DMS53 treated with DMSO at 0.1 percent for 48 hours (cell line): ENCODE data around the gene OAT.

Experiments
- DNase-seq: peaks from one replicate; lab custom pipeline; 2025; ENCODE audit not compliant: unreplicated experiment; lab: John Stamatoyannopoulos, UW

The OAT gene

GRCh38 chr10:124356701-124357560 lies 61.8 kb downstream of the OAT start:
- DNase-seq, result no peak

- peak; percentile 77 for DNase-seq
Observed at GRCh38 chr10:124354411-124355382, 64.0 kb downstream of the OAT start.

DNA sequence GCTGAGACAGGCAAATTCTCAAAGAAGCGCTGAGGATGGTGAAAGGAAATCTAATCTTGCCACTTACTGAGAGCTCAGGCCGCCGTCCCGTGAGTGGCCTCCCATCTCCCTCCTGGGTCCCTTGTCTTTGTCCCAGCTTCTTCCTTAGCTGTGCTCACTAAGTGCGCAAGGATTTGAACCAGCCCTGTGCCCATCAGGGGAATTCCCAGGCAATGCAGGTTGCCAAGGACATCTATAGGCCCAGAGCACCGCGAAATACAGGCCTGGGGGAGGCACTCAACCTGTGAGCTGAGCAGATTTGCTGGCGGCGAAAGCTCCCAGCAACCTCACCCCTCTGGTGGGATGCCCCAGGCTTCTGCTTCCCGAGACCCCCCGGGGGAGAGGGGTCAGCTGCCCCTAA lies 64.8 kb downstream of the OAT start:
- DNase-seq, result no peak

DNA sequence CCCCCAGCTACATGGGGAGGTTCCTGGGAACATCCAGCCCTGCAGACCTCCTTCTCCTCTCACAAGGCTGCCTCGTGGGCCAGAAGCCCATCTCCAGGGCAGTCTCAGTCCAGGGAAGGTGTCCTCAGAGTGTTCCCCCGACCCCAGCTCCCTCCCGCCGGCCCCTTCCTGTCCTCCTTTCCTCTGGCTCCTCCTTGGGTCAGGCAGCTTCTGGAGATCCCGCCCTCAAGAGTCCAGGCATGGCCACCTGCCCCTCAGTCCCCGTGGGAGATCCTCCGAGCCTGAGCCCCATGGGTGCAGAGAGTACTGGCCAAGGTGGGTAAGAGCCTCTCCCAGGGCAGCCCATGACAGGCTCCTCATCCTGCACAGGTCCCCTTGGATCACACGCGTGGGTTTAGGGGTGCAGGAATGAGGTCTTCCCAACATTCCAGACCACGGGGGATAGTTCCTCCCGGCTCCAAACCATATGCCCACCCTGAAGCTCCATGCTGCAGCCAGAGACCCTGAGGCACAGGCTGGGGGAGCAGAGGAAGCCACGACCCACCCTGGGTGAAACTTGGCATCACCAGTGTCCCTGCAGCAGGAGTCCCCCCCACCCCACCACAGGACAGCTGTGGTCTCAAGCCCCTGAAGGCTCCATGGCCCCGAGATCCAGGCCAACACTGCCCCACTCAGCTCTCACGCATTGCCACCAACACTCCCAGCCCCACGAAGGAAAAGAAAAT lies 65.5 kb downstream of the OAT start:
- no peak for DNase-seq

- no peak for DNase-seq
Observed at GRCh38 chr10:124351481-124352220, 67.1 kb downstream of the OAT start.

GRCh38 chr10:124350806-124351205 lies 67.9 kb downstream of the OAT start:
- no peak for DNase-seq

DNA sequence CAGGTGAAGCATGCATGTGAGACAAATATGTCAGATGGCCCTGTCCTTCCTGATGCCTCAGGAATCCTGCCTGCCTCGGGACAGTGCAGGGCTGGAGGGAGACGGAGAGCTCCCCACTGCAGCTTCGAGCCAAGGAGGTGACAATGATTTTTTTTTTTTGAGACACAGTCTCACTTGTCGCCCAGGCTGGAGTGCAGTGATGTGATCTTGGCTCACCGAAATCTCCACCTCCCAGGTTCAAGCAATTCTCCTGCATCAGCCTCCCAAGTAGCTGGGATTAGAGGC lies 68.8 kb downstream of the OAT start:
- no peak for DNase-seq

- DNase-seq, result no peak
Observed at GRCh38 chr10:124349231-124349995, 69.3 kb downstream of the OAT start.

GRCh38 chr10:124348801-124349200 lies 69.9 kb downstream of the OAT start:
- no peak for DNase-seq

GRCh38 chr10:124347956-124348355 lies 70.8 kb downstream of the OAT start:
- DNase-seq, result no peak
